ENCODE data around the gene NDFIP1.

The NDFIP1 gene

GRCh38 chr5:142095035-142095434 lies 13.5 kb upstream of the NDFIP1 start:
- H3K79me2 ChIP-seq (ENCODE audit: insufficient read depth, low read length) = no peaks in the 10 kb centered on the region
- no peak overlapping the region for H3K4me2 ChIP-seq (ENCODE audit: insufficient read depth, low read length)
- no peak overlapping the region for H3K27ac ChIP-seq (ENCODE audit: low read length)
- H3K9me3 ChIP-seq (ENCODE audit: insufficient read depth, low read length, severe bottlenecking) = no peaks in the 10 kb centered on the region
- no peaks in the 10 kb centered on the region for H3K36me3 ChIP-seq (ENCODE audit: insufficient read depth, low read length)
- H4K20me1 ChIP-seq (ENCODE audit: insufficient read depth, low read length) = no peaks in the 10 kb centered on the region
- H3K4me1 ChIP-seq (ENCODE audit: insufficient read depth, low read length) = peaks cover 13% of the 10 kb centered on the region
- no peak overlapping the region for H3K4me3 ChIP-seq (ENCODE audit: low read depth in 1 of 2, low read length in 2 of 2)
- no peak overlapping the region for H3K9ac ChIP-seq (ENCODE audit: low read depth, low read length)
- ATAC-seq (ENCODE audit: insufficient read depth, low read depth) = no peak
- H3K27me3 ChIP-seq (ENCODE audit: insufficient read depth, low read length, poor library complexity) = no peaks in the 10 kb centered on the region
- peak overlapping the region; percentile 53; the same call in 1 of the 2 replicates for H2AFZ ChIP-seq (ENCODE audit: low read depth, low read length)
- DNase-seq = no peak
- TF ChIP-seq CTCF (IDR thresholded peaks at IDR 0.05; ENCODE audit: borderline replicate concordance, extremely low read depth, low read length, poor library complexity, severe bottlenecking) (no peak), EZH2 (IDR thresholded peaks at IDR 0.05; ENCODE audit: borderline replicate concordance, low read depth, low read length, severe bottlenecking) (no peak)

GRCh38 chr5:142095651-142096330 lies 12.8 kb upstream of the NDFIP1 start:
- H3K4me1 ChIP-seq (ENCODE audit: insufficient read depth, low read length) = peaks cover 13% of the 10 kb centered on the region
- peak overlapping the region; percentile 53 for H2AFZ ChIP-seq (ENCODE audit: low read depth, low read length)
- H3K79me2 ChIP-seq (ENCODE audit: insufficient read depth, low read length) = no peaks in the 10 kb centered on the region
- H3K36me3 ChIP-seq (ENCODE audit: insufficient read depth, low read length) = no peaks in the 10 kb centered on the region
- ATAC-seq (ENCODE audit: insufficient read depth, low read depth) (peak; percentile 94), DNase-seq (peak; percentile 67)
- no peak overlapping the region for H3K9ac ChIP-seq (ENCODE audit: low read depth, low read length)
- no peak overlapping the region for H3K4me3 ChIP-seq (ENCODE audit: low read depth in 1 of 2, low read length in 2 of 2)
- H3K27me3 ChIP-seq (ENCODE audit: insufficient read depth, low read length, poor library complexity) = no peaks in the 10 kb centered on the region
- no peak for TF ChIP-seq EZH2 (IDR thresholded peaks at IDR 0.05; ENCODE audit: borderline replicate concordance, low read depth, low read length, severe bottlenecking)
- no peak for TF ChIP-seq CTCF (IDR thresholded peaks at IDR 0.05; ENCODE audit: borderline replicate concordance, extremely low read depth, low read length, poor library complexity, severe bottlenecking)
- H4K20me1 ChIP-seq (ENCODE audit: insufficient read depth, low read length) = no peaks in the 10 kb centered on the region
- peak overlapping the region; percentile 5; the same call in 1 of the 2 replicates for H3K27ac ChIP-seq (ENCODE audit: low read length)
- no peak overlapping the region; the same call in 1 of the 2 replicates for H3K4me2 ChIP-seq (ENCODE audit: insufficient read depth, low read length)
- no peaks in the 10 kb centered on the region for H3K9me3 ChIP-seq (ENCODE audit: insufficient read depth, low read length, severe bottlenecking)

GRCh38 chr5:142096382-142096781 lies 12.2 kb upstream of the NDFIP1 start:
- Histone ChIP-seq H3K36me3 (ENCODE audit: insufficient read depth, low read length) (no peaks in the 10 kb centered on the region), H3K4me2 (ENCODE audit: insufficient read depth, low read length) (no peak overlapping the region), H3K79me2 (ENCODE audit: insufficient read depth, low read length) (no peaks in the 10 kb centered on the region), H3K9me3 (ENCODE audit: insufficient read depth, low read length, severe bottlenecking) (no peaks in the 10 kb centered on the region), H3K27ac (ENCODE audit: low read length) (no peak overlapping the region), H3K9ac (ENCODE audit: low read depth, low read length) (no peak overlapping the region), H2AFZ (ENCODE audit: low read depth, low read length) (no peak overlapping the region), H3K27me3 (ENCODE audit: insufficient read depth, low read length, poor library complexity) (no peaks in the 10 kb centered on the region), H4K20me1 (ENCODE audit: insufficient read depth, low read length) (no peaks in the 10 kb centered on the region), H3K4me3 (ENCODE audit: low read depth in 1 of 2, low read length in 2 of 2) (no peak overlapping the region), H3K4me1 (ENCODE audit: insufficient read depth, low read length) (peaks cover 13% of the 10 kb centered on the region)
- no peak for DNase-seq
- no peak for ATAC-seq (ENCODE audit: insufficient read depth, low read depth)
- TF ChIP-seq CTCF (IDR thresholded peaks at IDR 0.05; ENCODE audit: borderline replicate concordance, extremely low read depth, low read length, poor library complexity, severe bottlenecking) (no peak), EZH2 (IDR thresholded peaks at IDR 0.05; ENCODE audit: borderline replicate concordance, low read depth, low read length, severe bottlenecking) (no peak)
